ENCODE data around the gene PROK2.

PROK2 gene

GRCh38 chr3:71789922-71790321 is 5.0 kb upstream of the PROK2 start:
- H3K27ac ChIP-seq = no peak overlapping the region
- TF ChIP-seq ZFX (IDR thresholded peaks at IDR 0.05; ENCODE audit: borderline replicate concordance) = no peak
- TF ChIP-seq, protein P1, sequence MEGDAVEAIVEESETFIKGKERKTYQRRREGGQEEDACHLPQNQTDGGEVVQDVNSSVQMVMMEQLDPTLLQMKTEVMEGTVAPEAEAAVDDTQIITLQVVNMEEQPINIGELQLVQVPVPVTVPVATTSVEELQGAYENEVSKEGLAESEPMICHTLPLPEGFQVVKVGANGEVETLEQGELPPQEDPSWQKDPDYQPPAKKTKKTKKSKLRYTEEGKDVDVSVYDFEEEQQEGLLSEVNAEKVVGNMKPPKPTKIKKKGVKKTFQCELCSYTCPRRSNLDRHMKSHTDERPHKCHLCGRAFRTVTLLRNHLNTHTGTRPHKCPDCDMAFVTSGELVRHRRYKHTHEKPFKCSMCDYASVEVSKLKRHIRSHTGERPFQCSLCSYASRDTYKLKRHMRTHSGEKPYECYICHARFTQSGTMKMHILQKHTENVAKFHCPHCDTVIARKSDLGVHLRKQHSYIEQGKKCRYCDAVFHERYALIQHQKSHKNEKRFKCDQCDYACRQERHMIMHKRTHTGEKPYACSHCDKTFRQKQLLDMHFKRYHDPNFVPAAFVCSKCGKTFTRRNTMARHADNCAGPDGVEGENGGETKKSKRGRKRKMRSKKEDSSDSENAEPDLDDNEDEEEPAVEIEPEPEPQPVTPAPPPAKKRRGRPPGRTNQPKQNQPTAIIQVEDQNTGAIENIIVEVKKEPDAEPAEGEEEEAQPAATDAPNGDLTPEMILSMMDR (IDR thresholded peaks at IDR 0.05) = no peak

DNA sequence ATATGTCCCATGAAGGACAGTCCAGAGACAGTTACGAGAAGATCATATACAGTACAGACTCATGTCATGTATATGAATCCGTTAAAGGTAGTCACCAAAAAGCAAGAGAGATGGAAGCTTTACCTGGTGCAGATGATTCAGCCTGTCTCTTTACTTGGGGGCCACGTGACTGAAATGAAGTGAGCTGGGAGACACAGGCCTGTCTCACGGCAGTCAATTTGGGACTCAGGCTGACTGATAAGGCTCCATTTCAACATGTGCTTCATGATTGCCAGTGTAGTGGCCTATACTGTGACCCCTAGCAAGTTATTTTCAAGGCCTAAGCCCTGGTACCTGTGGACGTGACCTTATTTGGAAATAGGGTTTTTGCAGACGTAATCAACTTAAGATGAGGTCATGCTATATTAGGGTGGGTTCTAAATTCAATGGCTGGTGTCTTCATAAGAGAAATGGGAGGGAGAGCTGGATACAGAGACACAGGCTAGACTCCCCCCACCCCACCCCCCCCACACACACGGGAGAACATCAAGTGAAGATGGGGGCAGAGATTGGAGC is 3.0 kb upstream of the PROK2 start:
- TF ChIP-seq, protein P1 (IDR thresholded peaks at IDR 0.05) = no peak
- TF ChIP-seq ZFX (IDR thresholded peaks at IDR 0.05; ENCODE audit: borderline replicate concordance) = no peak
- H3K27ac ChIP-seq = no peak overlapping the region

DNA sequence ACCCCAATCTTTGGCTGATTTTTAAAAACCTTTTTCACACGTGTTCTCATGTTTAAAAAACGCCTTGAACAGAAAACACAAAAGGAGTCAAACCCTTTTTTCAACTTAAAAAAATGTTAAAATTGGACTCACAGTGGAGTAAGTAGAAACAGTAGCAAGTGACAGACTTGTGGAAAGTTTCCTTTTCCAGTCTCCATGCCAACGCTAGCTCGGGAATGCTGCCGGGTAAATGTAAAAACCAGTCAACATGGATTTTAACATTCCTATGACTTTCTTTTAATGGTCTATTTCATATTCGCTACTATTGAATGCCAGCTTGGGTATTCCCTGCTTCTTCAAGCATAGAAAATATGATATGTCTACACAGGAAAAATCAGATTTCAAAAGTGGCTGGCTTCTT is 1.6 kb upstream of the PROK2 start:
- H3K27ac ChIP-seq = no peak overlapping the region
- TF ChIP-seq ZFX (IDR thresholded peaks at IDR 0.05; ENCODE audit: borderline replicate concordance) = no peak
- TF ChIP-seq, protein P1 (IDR thresholded peaks at IDR 0.05) = no peak

- no peak overlapping the region for H3K27ac ChIP-seq
- TF ChIP-seq, protein P1 (IDR thresholded peaks at IDR 0.05) = no peak
Observed at GRCh38 chr3:71786217-71786549, 1.2 kb upstream of the PROK2 start.

GRCh38 chr3:71785532-71786216 is 726 bp upstream of the PROK2 start:
- TF ChIP-seq ZFX (IDR thresholded peaks at IDR 0.05; ENCODE audit: borderline replicate concordance) = no peak
- TF ChIP-seq, protein P1 (IDR thresholded peaks at IDR 0.05) = no peak
- no peak overlapping the region for H3K27ac ChIP-seq

DNA sequence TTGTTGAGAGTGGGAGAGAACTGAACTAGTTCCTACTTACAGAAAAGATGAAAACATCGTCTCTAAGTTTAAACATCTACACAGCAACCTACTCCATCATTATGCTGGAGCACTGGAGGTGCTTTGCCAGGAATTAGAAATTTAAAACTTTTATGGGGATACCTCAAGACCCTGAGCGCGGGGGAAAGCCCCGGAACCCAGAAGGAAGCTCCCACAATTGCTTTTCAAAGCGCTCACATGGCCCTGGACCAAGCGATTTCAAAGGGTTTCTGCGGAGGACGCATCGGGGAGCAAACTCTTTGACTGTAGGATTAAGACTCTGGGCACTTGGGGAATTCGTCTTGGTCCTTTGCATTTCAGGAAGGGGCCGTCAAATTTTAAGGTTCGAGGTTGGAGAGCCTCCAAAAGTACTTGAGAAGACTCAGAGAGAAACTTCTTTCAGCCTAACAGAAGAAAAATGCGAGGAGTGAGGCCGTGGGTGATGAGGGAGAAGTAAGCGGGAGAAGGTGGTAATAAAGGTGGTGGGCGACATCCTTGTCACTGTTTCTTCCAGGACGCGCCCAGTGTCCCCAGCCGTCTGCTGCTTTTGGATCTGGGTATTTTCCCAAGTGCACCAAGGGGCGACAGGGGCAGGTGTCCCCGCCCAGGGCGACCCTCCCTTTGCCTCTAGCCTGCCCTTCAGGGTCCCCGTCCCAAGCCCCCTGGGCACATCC is 591 bp downstream of the PROK2 start:
- no peak overlapping the region for H3K27ac ChIP-seq
- TF ChIP-seq ZFX (IDR thresholded peaks at IDR 0.05; ENCODE audit: borderline replicate concordance) = no peak
- TF ChIP-seq, protein P1 (IDR thresholded peaks at IDR 0.05) = no peak

GRCh38 chr3:71783152-71783551 is 1.8 kb downstream of the PROK2 start:
- TF ChIP-seq ZFX (IDR thresholded peaks at IDR 0.05; ENCODE audit: borderline replicate concordance) = no peak
- TF ChIP-seq, protein P1 (IDR thresholded peaks at IDR 0.05) = no peak
- no peak overlapping the region for H3K27ac ChIP-seq
